ENCODE data around the gene MAGT1. TPM values are rescaled to one million over a fixed set of nuclear protein-coding genes. Genes with fewer than 3 reads are reported as not detected.

MAGT1 gene
- total and polyA plus RNA-seq, 2 donors (not counting 1 experiment from before 2014, with no cell fraction given) = 7.4 to 30.0 TPM

GRCh38 chrX:77900688-77901087 is 5.5 kb upstream of the MAGT1 start:
- POLR2A ChIA-PET = no interaction called here
- Histone ChIP-seq H3K4me1 (ENCODE audit: control insufficient read depth in 2 of 2, insufficient read depth in 2 of 2, low read length in 2 of 2) (peaks cover 6 to 8% of the 10 kb centered on the region in 2 donors), H2AFZ (ENCODE audit: insufficient read depth, low read depth, low read length, poor library complexity, severe bottlenecking) (no peak overlapping the region), H3K79me2 (ENCODE audit: control insufficient read depth, insufficient read depth, low read length) (peaks cover 37% of the 10 kb centered on the region), H3K4me3 (ENCODE audit: control extremely low read depth in 1 of 5, extremely low read depth in 1 of 5, insufficient read depth in 1 of 5, low read depth in 2 of 5, low read length in 4 of 5) (peak overlapping the region in 4 of 5 experiments; percentile 46 to 85 (median 66)), H4K20me1 (ENCODE audit: control insufficient read depth, insufficient read depth, low read length, poor library complexity, severe bottlenecking) (no peaks in the 10 kb centered on the region), H3K9ac (ENCODE audit: low read length) (peak overlapping the region; percentile 76), H3K9me3 (ENCODE audit: control extremely low read depth in 1 of 3, control insufficient read depth in 2 of 3, insufficient read depth in 1 of 3, low read length in 2 of 3) (peaks cover 0 to 5% (median 0%) of the 10 kb centered on the region in 3 donors), H3K27ac (ENCODE audit: low read length in 2 of 2) (peak overlapping the region; percentile 83 to 91), H3K27me3 (replicated peaks in 1 of 4; ENCODE audit: control extremely low read depth in 1 of 4, control insufficient read depth in 3 of 4, insufficient read depth in 4 of 4, low read length in 3 of 4) (no peaks in the 10 kb centered on the region), H3K4me2 (replicated peaks; ENCODE audit: low read depth, low read length, poor library complexity, severe bottlenecking) (peak overlapping the region; percentile 56), H3K36me3 (replicated peaks in 1 of 2; ENCODE audit: control extremely low read depth in 1 of 2, control insufficient read depth in 1 of 2, extremely low read depth in 1 of 2, insufficient read depth in 2 of 2, low read length in 1 of 2) (peaks cover 0 to 16% of the 10 kb centered on the region in 2 experiments)
- H3K4me3 Mint-ChIP-seq = peak overlapping the region; percentile 96
- intact Hi-C loops (cut with micrococcal nuclease) = no loop called here
- WGBS (ENCODE audit: insufficient coverage) = no CpG with 5 or more reads among the region's 1 CpG
- CTCF ChIA-PET = interaction anchor here (0.7 to 2.1 kb wide), 2 partner anchors 9 to 160 kb away, joined by 3 to 8 read pairs; partner anchors contain the start of gene ATP7A
- H3K4me1 Mint-ChIP-seq = peaks cover 18% of the 10 kb centered on the region
- H3K9me3 Mint-ChIP-seq (ENCODE audit: insufficient read depth) = no peaks in the 10 kb centered on the region
- TF ChIP-seq CTCF (IDR thresholded peaks at IDR 0.05) (no peak), EZH2 (IDR thresholded peaks at IDR 0.05; ENCODE audit: borderline replicate concordance, insufficient read depth, low read depth, low read length, poor library complexity, severe bottlenecking) (no peak)
- no peak overlapping the region for H3K27ac Mint-ChIP-seq
- DNase-seq (no peak), ATAC-seq (ENCODE audit: low read depth) (no peak)
- H3K27me3 Mint-ChIP-seq = no peaks in the 10 kb centered on the region

GRCh38 chrX:77899081-77899828 is 4.0 kb upstream of the MAGT1 start, which contains the start of gene COX7B:
Gene COX7B (plus strand): TSS chrX:77899468. CDS start chrX:77899554, 86 bp downstream.
- no peaks in the 10 kb centered on the region for H3K27me3 Mint-ChIP-seq

More at GRCh38 chrX:77899081-77899828, 4.0 kb upstream of the MAGT1 start, which contains the start of gene COX7B:
- WGBS (ENCODE audit: insufficient coverage) = 0% methylated on average over 10 of the region's 28 CpGs
- H4K20me1 ChIP-seq (ENCODE audit: control insufficient read depth, insufficient read depth, low read length, poor library complexity, severe bottlenecking) = no peaks in the 10 kb centered on the region
- peak within 1 kb of the TSS; percentile 62 for H2AFZ ChIP-seq (ENCODE audit: insufficient read depth, low read depth, low read length, poor library complexity, severe bottlenecking)
- DNase-seq (peak; percentile 92), ATAC-seq (ENCODE audit: low read depth) (peak; percentile 67)
- POLR2A ChIA-PET = interaction anchor here (1.1 to 2.7 kb wide), 2 partner anchors 9 to 11 kb away, joined by 3 to 10 read pairs; partner anchors contain the start of gene ATP7A
- CTCF ChIA-PET = interaction anchor here (1.2 to 1.7 kb wide), 5 partner anchors 9 to 1752 kb away, joined by 3 to 11 read pairs (median 4); partner anchors contain the start of gene ATP7A
- peak within 1 kb of the TSS; percentile 62 to 95 (median 77) for H3K4me3 ChIP-seq (ENCODE audit: control extremely low read depth in 1 of 5, extremely low read depth in 1 of 5, insufficient read depth in 1 of 5, low read depth in 2 of 5, low read length in 4 of 5)
- H3K4me2 ChIP-seq (replicated peaks; ENCODE audit: low read depth, low read length, poor library complexity, severe bottlenecking) = peak within 1 kb of the TSS; percentile 56
- no peaks in the 10 kb centered on the region for H3K27me3 ChIP-seq (replicated peaks in 1 of 4; ENCODE audit: control extremely low read depth in 1 of 4, control insufficient read depth in 3 of 4, insufficient read depth in 4 of 4, low read length in 3 of 4)
- no peaks in the 10 kb centered on the region for H3K9me3 Mint-ChIP-seq (ENCODE audit: insufficient read depth)
- peak within 1 kb of the TSS; percentile 96 for H3K4me3 Mint-ChIP-seq
- peaks cover 26% of the 10 kb centered on the region for H3K4me1 Mint-ChIP-seq
- peaks cover 37% of the 10 kb centered on the region for H3K79me2 ChIP-seq (ENCODE audit: control insufficient read depth, insufficient read depth, low read length)
- TF ChIP-seq EZH2 (IDR thresholded peaks at IDR 0.05; ENCODE audit: borderline replicate concordance, insufficient read depth, low read depth, low read length, poor library complexity, severe bottlenecking) (no peak), CTCF (IDR thresholded peaks at IDR 0.05) (peak; percentile 56)
- peak within 1 kb of the TSS; percentile 83 to 91 for H3K27ac ChIP-seq (ENCODE audit: low read length in 2 of 2)
- peak within 1 kb of the TSS; percentile 76 for H3K9ac ChIP-seq (ENCODE audit: low read length)
- intact Hi-C loops (cut with micrococcal nuclease) = loop anchor here (1.0 to 5.0 kb wide), 5 partner anchors 11 to 1727 kb away; partner anchors contain the start of genes ATP7A, MAGEE1 and PBDC1
- H3K27ac Mint-ChIP-seq = peak within 1 kb of the TSS; percentile 96
- H3K36me3 ChIP-seq (replicated peaks in 1 of 2; ENCODE audit: control extremely low read depth in 1 of 2, control insufficient read depth in 1 of 2, extremely low read depth in 1 of 2, insufficient read depth in 2 of 2, low read length in 1 of 2) = peaks cover 0 to 12% of the 10 kb centered on the region in 2 experiments
- H3K9me3 ChIP-seq (ENCODE audit: control extremely low read depth in 1 of 3, control insufficient read depth in 2 of 3, insufficient read depth in 1 of 3, low read length in 2 of 3) = peaks cover 0 to 5% (median 0%) of the 10 kb centered on the region in 3 donors
- peaks cover 6 to 8% of the 10 kb centered on the region in 2 donors for H3K4me1 ChIP-seq (ENCODE audit: control insufficient read depth in 2 of 2, insufficient read depth in 2 of 2, low read length in 2 of 2)
